GM21360 (cell line): Measurements from ENCODE around the gene CD47.
A peak's percentile ranks its signal among the peaks of the same experiment; 100 is the strongest.

Experiments
- ATAC-seq: cut with Tn5 transposase; IDR thresholded peaks from one replicate; pipeline ENCODE4 v1.9.1; 2021; ENCODE audit warnings: mild to moderate bottlenecking, moderate library complexity; ENCODE audit not compliant: unreplicated experiment

The CD47 gene

DNA sequence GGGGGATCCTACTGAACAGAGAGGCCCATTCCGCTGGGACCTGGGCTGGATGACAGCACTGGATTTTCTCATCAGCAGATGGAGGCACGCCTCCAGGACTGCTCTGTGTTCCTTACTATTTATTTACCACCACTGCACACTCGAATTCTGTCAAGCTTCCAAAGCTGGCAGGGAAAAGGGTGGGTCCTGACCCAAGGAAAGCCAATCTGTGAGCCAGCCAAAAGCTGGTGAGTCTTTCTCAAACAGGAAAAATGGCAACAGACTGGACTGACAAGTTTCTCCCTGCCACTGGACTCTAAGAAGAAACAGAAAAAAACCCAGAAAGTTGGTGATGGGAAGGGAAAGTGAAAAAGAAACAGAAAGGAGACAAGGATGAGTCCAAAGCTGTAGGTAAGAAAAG is 37.8 kb downstream of the CD47 start:
- no peak for ATAC-seq

DNA sequence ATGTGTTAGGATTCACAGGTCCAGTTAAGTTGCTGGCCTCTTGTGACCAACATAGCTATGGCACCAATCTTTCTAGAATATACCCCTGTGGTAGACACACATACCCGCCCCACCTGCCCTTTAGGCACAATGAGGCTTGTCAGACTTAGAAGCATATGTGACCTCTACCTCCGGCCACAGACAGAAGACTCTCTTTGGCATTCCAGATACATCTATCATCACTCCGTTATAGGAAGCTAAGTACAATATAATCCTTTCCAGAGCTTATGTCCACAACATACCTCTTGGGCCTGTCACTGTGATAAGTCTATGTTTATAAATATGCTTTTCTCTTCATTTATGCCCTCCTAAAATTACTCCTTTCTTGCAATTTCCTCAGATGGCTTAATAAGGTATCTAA is 39.8 kb downstream of the CD47 start:
- no peak for ATAC-seq

DNA sequence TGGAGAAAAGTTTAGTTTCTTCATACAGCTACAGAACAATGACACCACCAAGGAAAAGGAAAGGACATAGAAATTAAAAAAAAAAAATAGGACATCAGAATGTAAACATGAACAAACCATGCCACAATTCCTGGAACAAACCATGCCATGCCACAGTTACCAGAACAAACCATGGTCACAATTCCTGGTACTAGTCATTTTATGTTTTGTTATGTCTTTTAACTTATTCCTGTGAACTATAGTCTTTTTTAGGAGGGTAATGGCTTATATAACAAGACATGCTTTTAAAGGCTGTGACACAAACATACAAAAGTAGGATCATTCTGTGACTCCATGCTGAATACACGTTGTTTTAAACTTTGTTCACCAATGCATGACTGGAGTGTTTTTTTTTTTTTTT is 42.8 kb downstream of the CD47 start:
- no peak for ATAC-seq

DNA sequence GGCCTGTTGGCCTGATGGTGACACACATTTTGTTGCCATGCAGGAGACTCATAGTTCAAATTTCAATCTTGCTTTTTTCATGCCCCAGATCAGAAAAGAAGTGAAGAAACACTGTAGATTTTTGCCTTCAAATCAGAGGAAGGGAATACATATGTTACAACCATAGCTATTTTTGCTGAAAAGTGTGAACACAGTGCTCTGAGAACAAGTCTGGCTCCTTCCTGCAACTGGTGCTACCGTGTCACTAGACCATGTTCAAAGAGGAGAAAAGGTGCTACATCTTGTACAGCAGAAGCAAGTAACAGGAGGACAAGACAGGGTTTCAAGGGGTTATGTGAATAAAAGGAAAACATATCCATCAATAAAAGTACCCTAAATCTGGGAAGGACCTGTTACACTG is 44.6 kb downstream of the CD47 start:
- no peak for ATAC-seq

DNA sequence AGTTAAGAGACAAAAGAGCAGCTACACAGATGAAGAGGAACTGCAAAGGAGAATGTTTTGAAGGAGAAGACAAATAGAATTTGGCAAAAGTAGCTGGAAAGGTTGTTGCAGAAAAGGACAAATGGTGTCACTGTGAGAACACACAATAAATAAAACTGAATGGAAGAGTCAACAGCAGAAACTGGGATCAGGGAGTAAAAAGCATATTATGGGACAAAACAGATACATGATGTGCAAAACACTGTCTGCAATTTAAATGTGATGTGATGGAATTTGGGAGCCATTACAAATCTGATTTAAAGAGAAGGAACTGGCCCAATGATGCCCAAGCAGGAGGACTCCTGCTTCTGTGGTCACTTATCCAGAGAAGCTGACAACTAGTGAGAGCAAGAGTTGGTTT is 46.1 kb downstream of the CD47 start:
- ATAC-seq, result no peak

DNA sequence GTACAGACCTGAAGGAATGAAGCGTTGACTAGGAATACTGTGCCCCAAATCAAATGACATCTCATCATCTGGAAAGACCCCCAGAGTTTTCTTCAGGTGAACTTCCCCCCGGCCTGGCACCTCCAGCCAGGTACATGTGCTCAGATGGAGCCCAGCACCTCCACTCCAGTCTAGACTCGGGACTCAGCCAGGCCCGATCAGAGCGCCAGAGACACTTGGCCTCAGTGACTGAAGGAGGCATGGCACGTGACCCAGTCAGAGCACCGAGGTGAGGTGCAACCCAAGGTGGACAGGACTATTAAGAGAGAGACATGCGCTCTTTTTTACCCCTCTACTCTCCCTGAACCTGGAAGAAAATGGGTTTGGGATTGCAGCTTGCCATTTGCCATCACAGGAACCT is 48.5 kb downstream of the CD47 start:
- no peak for ATAC-seq

DNA sequence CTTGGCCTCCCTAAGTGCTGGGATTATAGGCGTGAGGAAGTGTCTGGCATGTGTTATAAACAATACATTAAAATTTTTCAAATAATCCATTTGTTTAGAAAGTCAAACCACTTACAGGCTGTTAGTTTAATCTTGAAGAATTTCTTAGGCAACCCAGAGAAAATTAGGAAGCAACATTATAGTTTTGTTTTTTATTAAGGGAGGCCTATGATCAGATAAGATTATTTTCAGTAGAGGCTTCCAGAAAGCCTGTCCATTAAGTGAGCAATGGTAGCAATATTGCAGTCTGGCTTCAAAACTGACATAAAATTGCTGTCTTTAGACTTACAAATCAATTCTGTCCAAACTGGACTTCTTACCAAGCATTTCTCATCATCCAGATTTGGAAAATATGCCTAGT is 49.6 kb downstream of the CD47 start:
- ATAC-seq, result no peak

DNA sequence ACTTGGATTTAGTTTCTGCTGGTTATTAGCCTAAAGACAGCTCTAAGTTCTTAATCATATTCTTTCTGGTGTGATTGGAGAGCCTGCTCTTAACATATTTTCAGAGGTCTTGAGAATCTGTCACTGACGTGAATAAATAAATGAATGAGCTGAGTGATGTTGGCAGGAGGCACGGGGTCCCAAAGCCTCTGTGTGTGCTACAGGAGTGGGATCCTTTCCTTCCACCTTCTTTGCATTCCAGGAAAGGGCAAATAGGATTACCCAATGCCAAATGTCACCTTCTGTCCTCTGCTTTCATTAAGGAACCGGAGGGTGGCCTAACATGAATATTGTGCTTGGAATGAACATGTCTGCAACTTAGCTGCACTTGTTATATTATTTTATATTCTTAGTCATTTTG is 53.1 kb downstream of the CD47 start:
- no peak for ATAC-seq

DNA sequence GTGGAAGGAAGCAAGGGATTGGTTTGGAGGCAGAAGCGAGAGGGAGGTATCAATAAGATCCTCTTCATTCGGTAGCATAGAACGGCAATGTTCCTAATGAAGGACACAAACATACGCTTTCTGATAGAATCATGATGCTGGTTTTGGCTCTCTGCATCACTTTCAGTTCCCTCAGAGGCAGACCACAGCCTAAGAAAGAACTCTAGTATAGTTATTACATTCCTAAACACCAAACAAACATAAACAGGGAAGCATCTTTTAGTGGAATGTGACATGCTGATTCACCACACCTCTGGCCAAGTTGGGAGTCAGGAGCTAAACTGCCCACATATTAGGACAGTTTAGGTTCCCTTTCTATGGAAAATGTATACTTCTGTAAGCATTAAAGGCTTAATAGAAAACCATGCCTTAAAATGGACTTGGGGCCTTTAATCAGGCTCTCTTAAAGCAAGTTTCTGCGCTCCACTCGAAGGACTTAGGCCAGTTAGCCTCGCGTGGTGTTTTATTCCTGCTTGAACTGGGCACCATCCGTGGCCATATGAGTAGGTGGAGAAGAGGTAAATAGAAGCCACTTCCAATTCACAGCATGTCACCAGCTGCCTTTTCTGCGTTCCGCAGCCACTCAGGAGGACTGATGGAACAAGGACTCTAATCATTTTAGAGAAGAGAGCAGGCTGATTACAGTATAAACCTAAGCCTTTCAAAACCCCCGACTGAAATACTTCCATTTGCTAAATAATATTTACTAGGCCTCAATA is 53.7 kb downstream of the CD47 start:
- ATAC-seq, result peak; percentile 53

DNA sequence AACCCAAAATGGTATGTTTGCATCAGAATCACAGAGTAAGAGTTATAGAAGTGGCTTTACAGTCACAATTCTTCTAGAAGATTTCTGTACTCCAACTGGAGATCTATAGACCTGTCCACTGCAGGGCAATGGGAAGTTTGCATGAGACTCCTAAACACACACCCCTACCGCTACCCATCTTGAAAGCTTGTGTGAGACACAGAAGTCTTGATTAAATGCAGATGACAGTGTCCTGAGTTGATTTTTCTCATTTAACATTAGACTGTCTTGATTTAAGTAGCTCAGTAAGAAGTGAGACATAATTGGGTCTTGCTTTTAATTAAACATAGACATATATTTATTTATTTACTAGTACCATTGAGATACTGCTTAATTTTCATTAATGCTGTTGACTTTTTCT is 54.4 kb downstream of the CD47 start:
- no peak for ATAC-seq

DNA sequence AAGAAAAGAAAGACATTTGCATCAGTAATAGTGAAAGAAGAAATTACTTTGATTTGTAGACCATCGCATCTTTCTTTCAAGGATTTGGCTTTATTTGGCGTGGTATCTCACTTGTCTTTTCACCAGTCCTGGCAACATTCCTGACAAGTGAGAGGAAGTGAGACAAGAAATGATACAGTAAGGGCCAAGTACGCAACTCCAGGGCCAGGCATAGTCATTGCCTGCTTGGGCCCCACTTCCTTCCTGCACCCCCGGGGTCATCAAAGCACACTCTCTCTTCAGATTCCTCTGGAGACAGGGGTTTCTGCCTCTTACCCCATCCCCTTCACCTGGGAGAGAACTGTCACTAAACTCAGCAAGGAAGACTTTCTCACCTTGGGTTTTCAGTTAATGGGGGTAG is 55.1 kb downstream of the CD47 start:
- no peak for ATAC-seq

DNA sequence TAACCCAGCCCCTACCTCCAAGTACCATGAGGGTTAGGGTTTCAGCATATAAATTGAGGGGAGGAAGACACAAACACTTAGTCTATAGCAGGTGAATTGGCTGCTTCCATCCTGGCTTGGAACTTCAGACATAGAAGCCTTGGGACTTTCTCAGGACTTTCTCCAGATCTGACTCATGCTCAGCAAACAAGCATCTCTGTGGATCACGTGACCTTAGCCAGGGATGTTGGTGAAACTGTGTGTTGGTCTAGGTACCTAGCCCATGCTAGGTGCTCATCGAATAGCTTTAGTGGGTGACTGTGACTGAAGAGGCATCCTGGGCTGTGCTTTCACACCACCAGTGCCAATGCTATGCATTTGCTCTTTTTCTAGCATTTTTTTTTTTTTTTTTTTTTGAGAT is 58.9 kb downstream of the CD47 start:
- no peak for ATAC-seq

DNA sequence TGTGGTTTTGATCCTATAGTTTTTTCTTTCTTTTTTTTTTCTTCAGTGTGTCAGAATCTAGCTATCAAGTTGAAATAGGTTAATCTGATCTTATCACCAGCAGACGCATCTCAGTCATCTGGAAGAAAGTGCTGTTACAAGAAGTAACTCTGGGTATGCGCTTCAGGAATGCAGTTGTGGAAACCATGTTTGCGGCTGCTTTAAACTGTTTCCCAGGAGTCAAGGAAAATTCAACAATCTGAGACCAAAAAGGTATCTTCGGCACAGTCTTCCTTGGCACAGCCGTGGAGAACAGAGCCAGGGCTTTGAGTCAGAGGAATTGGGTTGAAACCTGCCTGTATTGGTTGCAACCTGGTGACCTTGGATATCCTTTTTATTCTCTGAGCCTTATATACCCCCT is 59.9 kb downstream of the CD47 start:
- no peak for ATAC-seq

DNA sequence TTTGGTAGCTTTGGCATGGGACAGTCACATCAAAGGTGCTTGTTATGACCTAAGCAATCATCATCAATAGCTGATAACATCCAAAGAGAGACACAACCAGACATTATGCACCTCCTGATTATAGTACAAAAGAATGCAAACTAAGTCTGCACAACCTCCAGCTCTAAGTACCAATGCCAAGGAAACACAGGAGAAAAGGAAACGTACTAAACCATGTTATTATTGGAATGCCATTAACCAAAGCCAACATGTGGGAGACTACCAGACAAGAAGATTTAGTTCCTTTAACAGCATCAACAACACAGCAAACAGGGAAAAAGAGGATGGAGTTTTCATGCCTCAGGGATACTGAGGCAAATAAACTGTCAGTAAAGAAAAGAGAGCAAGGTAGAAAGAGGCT is 61.4 kb downstream of the CD47 start:
- no peak for ATAC-seq

DNA sequence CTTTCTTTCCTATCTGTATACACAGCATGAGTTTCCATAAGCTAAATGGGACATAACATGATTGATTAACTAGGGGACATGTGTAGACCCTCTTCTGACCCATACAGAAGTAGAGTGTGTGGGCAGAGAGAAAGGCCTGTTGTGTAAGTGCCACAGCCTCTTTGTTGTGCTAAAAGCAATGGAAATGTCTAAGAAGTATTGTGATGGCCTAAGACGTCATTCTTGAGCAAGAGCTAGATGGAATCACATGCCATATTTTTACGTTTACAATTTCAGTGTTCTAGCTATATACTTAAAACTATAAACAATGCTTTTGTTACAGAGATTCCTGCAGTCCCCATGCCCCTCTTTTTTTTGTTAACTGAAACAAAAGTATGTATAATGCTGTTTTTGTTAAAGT is 61.9 kb downstream of the CD47 start:
- ATAC-seq, result no peak

DNA sequence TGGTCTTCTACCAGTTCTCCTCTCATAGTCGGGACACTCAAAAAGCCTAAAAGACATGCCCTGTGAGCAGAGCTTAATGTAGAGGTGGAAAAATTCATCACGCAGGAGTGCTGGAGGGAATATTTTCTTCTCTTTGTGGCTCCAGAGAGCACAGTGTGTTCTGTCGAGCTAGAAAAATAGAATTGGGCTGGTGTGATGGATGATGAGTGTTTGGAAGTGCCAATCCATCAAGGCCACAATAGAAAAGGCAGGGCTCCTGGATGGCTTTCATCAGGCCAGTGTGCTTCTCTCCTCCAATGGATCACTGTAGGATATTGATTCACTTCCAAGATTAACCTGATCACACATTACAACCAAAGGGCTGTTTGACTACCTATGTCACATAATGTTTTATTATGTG is 65.7 kb downstream of the CD47 start:
- no peak for ATAC-seq

DNA sequence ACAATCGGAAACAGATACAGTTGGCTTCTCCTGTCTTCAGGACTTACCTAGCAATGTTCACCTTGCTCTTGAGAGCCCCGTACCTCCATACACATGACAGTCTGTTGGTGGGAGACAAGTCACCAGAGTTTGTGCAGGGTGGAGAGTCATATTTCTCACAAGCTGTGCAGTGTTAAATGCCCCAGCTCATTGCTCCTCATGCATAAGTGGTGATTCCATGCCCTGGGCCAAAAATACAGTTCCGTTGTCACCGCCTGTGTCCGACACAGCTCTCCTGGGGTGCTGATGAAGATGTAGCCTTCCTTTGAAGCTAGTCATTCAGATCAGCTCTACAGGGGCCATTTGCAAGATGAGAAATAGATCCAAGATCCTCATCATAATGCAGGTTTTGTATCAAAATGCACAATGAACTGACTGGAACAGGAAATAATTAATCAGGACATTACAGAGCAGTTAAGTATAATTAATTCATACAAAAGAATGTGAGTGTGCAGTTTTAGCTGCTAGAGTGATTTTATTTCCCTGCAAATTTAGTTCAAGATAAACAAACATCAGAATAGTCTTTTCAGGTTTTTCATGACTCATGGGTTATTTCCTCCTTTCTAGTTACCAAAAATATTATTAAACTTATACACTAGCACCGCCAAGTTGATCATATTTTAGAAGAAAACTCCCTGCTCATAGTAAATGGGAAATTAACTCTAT is 66.5 kb downstream of the CD47 start:
- no peak for ATAC-seq

DNA sequence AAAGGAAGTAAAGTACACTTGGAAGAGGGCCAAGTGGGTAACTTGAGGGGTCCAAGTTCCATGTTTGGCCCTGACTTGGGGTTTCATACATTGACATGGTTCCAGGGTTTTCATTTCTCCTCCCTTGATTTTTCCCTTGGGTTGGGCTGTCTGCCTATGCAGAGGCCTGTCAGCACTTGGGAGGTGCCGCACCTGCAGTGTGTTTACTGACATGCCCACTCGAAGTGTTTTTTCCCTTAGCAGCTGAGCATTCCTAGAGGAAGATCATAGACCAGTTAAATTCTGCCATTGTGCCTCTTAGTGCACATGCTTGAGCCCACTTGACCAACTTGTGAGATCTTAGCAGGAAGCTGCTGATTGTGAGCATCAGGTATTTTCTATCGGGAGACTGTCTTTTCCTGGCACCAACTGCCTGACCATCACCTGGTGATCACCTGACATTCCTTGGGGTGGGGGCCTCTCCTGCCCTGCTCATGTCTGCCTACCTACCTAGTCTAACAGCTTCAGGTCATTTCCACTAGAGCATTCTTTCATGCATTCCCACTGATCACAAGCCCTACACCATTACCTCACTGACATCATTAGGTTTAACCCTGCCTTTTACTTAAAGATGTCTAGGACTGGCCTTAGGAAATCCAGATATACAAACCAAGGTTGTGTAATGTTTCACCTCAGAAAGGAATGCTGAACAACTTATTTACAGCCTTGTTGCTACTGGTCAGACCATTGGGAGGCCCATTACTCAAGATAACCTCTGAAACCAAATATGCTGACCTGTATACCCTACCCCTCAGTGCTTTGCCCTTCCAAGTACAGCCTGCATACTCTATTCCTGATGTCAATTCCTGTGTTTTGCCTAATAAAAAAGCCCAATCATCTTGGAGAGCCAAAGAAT is 68.3 kb downstream of the CD47 start:
- no peak for ATAC-seq

DNA sequence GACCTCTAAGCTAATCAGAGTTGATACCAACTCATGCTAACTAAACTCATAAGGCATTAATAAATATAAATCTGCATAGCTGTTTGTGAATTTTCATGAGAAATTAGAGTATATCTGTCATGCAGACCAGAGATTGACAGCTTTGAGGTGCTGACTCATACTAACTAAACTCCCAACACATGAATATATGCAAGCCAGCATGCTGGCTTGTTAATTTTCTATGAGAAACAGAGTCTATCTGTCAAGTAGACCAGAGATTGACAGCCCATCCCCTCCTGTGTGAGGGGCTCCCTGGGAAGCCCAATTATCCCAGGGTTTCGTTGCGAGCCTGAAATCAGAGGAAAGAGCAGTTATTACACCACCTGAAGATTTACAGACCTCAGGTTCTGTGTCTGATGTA is 69.3 kb downstream of the CD47 start:
- ATAC-seq, result no peak

DNA sequence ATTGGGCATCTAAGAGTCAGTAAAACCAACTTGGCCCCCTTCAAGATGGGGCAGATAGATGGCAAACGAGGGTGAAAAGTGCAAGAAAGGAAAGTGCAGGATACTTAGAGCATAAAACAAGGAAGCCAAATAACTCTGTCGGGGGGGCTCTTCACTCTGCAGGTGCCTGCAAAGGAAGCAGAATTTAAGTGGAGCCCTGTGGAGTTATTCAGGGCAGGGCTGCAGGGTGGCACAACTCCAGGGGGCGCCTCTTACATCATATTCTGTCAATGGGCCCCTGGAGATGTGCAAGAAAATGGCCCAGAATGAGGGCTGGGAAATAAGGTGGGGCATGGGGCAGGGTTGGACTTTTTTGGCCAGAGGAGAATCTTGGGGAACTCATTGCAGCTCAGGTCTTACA is 69.7 kb downstream of the CD47 start:
- ATAC-seq, result no peak

DNA sequence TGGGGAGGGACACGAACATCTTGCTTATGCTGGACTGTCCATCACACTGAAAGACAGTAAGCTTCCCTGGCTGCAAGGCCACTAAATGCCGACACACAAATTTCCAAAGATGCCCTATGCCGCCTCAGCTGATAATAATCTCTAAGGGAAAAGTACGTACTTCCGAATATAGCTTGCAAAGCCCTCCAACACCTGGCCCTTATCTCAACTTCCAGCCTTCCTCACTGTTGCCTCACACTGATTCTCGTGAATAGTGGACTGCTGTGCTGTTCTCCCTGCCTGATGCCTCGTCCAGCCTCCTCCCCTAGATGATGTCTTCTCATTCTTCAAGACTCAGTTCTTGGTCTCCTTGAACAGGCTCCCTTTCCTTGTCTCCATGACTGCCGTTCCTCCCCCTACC is 72.3 kb downstream of the CD47 start:
- no peak for ATAC-seq

DNA sequence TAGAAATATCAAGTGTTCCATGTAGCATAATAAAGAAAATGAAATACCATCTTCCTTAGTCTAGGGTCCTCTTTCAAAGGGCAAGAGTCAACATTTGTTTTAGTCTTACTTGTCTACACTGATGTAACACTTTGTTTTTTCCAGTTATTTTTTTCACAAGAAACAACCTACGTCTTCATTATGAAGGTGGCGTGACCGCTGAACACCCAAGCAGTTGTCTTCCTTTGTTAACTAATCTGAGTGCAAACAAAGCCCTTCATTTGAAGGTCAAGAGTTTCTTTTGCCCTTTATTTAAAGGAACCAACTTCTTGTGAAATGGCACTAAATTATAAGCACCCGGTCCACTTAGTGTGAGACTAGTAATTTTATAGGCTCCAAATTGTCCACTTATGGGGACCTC is 73.2 kb downstream of the CD47 start:
- no peak for ATAC-seq
